ENCODE measurements around the gene ZNF219. TPM values are rescaled to one million over a fixed set of nuclear protein-coding genes. Genes with fewer than 3 reads are reported as not detected.

Gene ZNF219
- total RNA-seq, 1 experiment from 2014 or later = 18.5 TPM

- CTCF ChIA-PET = no interaction called here
These were observed 589 bp upstream of the ZNF219 start for GRCh38 chr14:21098892-21099595.

GRCh38 chr14:21097636-21098075 lies 799 bp downstream of the ZNF219 start:
- no peak for DNase-seq
- no peaks in the 10 kb centered on the region for H3K9me3 Mint-ChIP-seq (ENCODE audit: low read depth, unreplicated experiment)
- peaks cover 28% of the 10 kb centered on the region for H3K4me1 Mint-ChIP-seq (ENCODE audit: low read depth, unreplicated experiment)
- H3K27me3 Mint-ChIP-seq (ENCODE audit: unreplicated experiment) = no peaks in the 10 kb centered on the region
- TF ChIP-seq CTCF (IDR thresholded peaks at IDR 0.05; ENCODE audit: unreplicated experiment) = no peak
- peak overlapping the region; percentile 56 for H3K4me3 Mint-ChIP-seq (ENCODE audit: low read depth, unreplicated experiment)
- CTCF ChIA-PET = interaction anchor here (1.1 kb wide), 1 partner anchor 83 kb away, joined by 3 read pairs; no protein-coding TSS in a partner anchor
- no TSS peak for BruUV-seq (replicated peaks)
- intact Hi-C loops (cut with micrococcal nuclease; ENCODE audit: unreplicated experiment) = loop anchor here (2.0 kb wide), 1 partner anchor 83 kb away; no protein-coding TSS in a partner anchor
- peaks cover 33% of the 10 kb centered on the region for H3K36me3 Mint-ChIP-seq (ENCODE audit: insufficient read depth, unreplicated experiment)
- H3K27ac Mint-ChIP-seq (ENCODE audit: unreplicated experiment) = no peak overlapping the region

More at GRCh38 chr14:21098892-21099595, 589 bp upstream of the ZNF219 start:
- BruUV-seq (replicated peaks) = no TSS peak
- Mint-ChIP-seq H3K27me3 (ENCODE audit: unreplicated experiment) (no peaks in the 10 kb centered on the region), H3K9me3 (ENCODE audit: low read depth, unreplicated experiment) (no peaks in the 10 kb centered on the region), H3K27ac (ENCODE audit: unreplicated experiment) (peak overlapping the region; percentile 52), H3K4me3 (ENCODE audit: low read depth, unreplicated experiment) (peak overlapping the region; percentile 71), H3K4me1 (ENCODE audit: low read depth, unreplicated experiment) (peaks cover 40% of the 10 kb centered on the region), H3K36me3 (ENCODE audit: insufficient read depth, unreplicated experiment) (peaks cover 29% of the 10 kb centered on the region)
- DNase-seq = no peak
- no peak for TF ChIP-seq CTCF (IDR thresholded peaks at IDR 0.05; ENCODE audit: unreplicated experiment)
- intact Hi-C loops (cut with micrococcal nuclease; ENCODE audit: unreplicated experiment) = no loop called here

GRCh38 chr14:21096978-21097635 lies 1.3 kb downstream of the ZNF219 start:
- Mint-ChIP-seq H3K36me3 (ENCODE audit: insufficient read depth, unreplicated experiment) (peaks cover 34% of the 10 kb centered on the region), H3K4me1 (ENCODE audit: low read depth, unreplicated experiment) (peaks cover 23% of the 10 kb centered on the region), H3K4me3 (ENCODE audit: low read depth, unreplicated experiment) (peak overlapping the region; percentile 56), H3K9me3 (ENCODE audit: low read depth, unreplicated experiment) (no peaks in the 10 kb centered on the region), H3K27ac (ENCODE audit: unreplicated experiment) (no peak overlapping the region), H3K27me3 (ENCODE audit: unreplicated experiment) (no peaks in the 10 kb centered on the region)
- DNase-seq = no peak
- no TSS peak for BruUV-seq (replicated peaks)
- CTCF ChIA-PET = interaction anchor here (1.1 kb wide), 1 partner anchor 82 kb away, joined by 3 read pairs; no protein-coding TSS in a partner anchor
- TF ChIP-seq CTCF (IDR thresholded peaks at IDR 0.05; ENCODE audit: unreplicated experiment) = no peak
- intact Hi-C loops (cut with micrococcal nuclease; ENCODE audit: unreplicated experiment) = loop anchor here (2.0 kb wide), 1 partner anchor 82 kb away; no protein-coding TSS in a partner anchor

- Mint-ChIP-seq H3K9me3 (ENCODE audit: low read depth, unreplicated experiment) (no peaks in the 10 kb centered on the region), H3K4me3 (ENCODE audit: low read depth, unreplicated experiment) (no peak overlapping the region)
- CTCF ChIA-PET = no interaction called here
These were observed 2.0 kb downstream of the ZNF219 start for GRCh38 chr14:21096438-21096837.

More at GRCh38 chr14:21096438-21096837, 2.0 kb downstream of the ZNF219 start:
- Mint-ChIP-seq H3K4me1 (ENCODE audit: low read depth, unreplicated experiment) (peaks cover 20% of the 10 kb centered on the region), H3K36me3 (ENCODE audit: insufficient read depth, unreplicated experiment) (peaks cover 38% of the 10 kb centered on the region), H3K27me3 (ENCODE audit: unreplicated experiment) (no peaks in the 10 kb centered on the region), H3K27ac (ENCODE audit: unreplicated experiment) (no peak overlapping the region)
- intact Hi-C loops (cut with micrococcal nuclease; ENCODE audit: unreplicated experiment) = loop anchor here (2.0 kb wide), 1 partner anchor 82 kb away; no protein-coding TSS in a partner anchor
- no TSS peak for BruUV-seq (replicated peaks)
- DNase-seq = no peak
- TF ChIP-seq CTCF (IDR thresholded peaks at IDR 0.05; ENCODE audit: unreplicated experiment) = no peak
